SK-N-SH (cell line): Measurements from ENCODE around the gene TTC23L.

ENCODE experiments used
- CTCF ChIP-seq: fragments of 200-600 bp; sonication (generic); IDR thresholded peaks from 2 replicates; pipeline ENCODE4 v1.6.1; 2017; ENCODE audit warnings: antibody characterized with exemption, mild to moderate bottlenecking, moderate library complexity
- MAX ChIP-seq: IDR thresholded peaks from 2 replicates; pipeline ENCODE4 v1.4.0; 2012; ENCODE audit warnings: low read depth
- USF2 ChIP-seq: fragments of 150-350 bp; IDR thresholded peaks from 2 replicates; pipeline ENCODE4 v1.6.1; 2017; ENCODE audit warnings: antibody characterized with exemption, low read length, low read depth, borderline replicate concordance

GRCh38 chr5:34857161-34857560 lies 18.2 kb downstream of the TTC23L start:
- TF ChIP-seq CTCF (no peak), MAX (no peak), USF2 (no peak)
